IMR-90 (cell line): ENCODE measurements around the gene DEPDC5. TPM values are rescaled to one million over a fixed set of nuclear protein-coding genes. Genes with fewer than 3 reads are reported as not detected.
A peak's percentile ranks its signal among the peaks of the same experiment; 100 is the strongest.

Experiments used
- ATAC-seq: fragments of 200-7000 bp; cut with Tn5 transposase; 2 replicates; pipeline ENCODE4 v1.9.1; 2020; ENCODE audit warnings: low read depth, mild to moderate bottlenecking, moderate library complexity
- BruUV-seq: library from RNA; stranded (reverse); fragments of 400-500 nt; replicated peaks from 2 replicates; lab custom pipeline; 2021; lab: Mats Ljungman, UMichigan
- CTCF ChIA-PET: fragments of 300-600 bp; formaldehyde crosslinking; extraction: SDS; loops from one replicate; lab custom pipeline; 2021; ENCODE audit warnings: antibody characterized with exemption; lab: Yijun Ruan, JAX
- POLR2A ChIA-PET: fragments of 300-600 bp; sonication (Branson Sonifier 250); formaldehyde crosslinking; loops from one replicate; lab custom pipeline; 2022; ENCODE audit warnings: antibody characterized with exemption; ENCODE audit not compliant: unreplicated experiment; lab: Charles Lee
- DNase-seq: peaks from one replicate; pipeline ENCODE4 v3.0.0; 2013
- H2AFZ ChIP-seq: replicated peaks from 2 replicates; pipeline ENCODE3; 2013; ENCODE audit warnings: low read length, mild to moderate bottlenecking; ENCODE audit not compliant: poor library complexity
- H2AK5ac ChIP-seq: 2 replicates; pipeline ENCODE4 v1.6.1; 2013; ENCODE audit warnings: low read depth, low read length, inconsistent platforms
- H2AK9ac ChIP-seq: replicated peaks from 2 replicates; pipeline ENCODE3; 2013; ENCODE audit warnings: mild to moderate bottlenecking, low read depth, low read length, moderate library complexity; ENCODE audit not compliant: poor library complexity
- H2BK120ac ChIP-seq: 2 replicates; pipeline ENCODE4 v1.6.1; 2013; ENCODE audit warnings: low read depth, low read length, inconsistent platforms
- H2BK15ac ChIP-seq: 3 replicates; pipeline ENCODE4 v1.6.1; 2013; ENCODE audit warnings: low read depth, low read length, inconsistent platforms
- H2BK20ac ChIP-seq: 2 replicates; pipeline ENCODE4 v1.6.1; 2013; ENCODE audit warnings: low read depth, mild to moderate bottlenecking, inconsistent platforms, low read length, moderate library complexity
- H2BK5ac ChIP-seq: 2 replicates; pipeline ENCODE4 v1.6.1; 2013; ENCODE audit warnings: mild to moderate bottlenecking, low read depth, low read length, inconsistent platforms; ENCODE audit not compliant: poor library complexity, severe bottlenecking
- H3K14ac ChIP-seq: replicated peaks from 2 replicates; pipeline ENCODE4 v1.6.1; 2013; ENCODE audit warnings: low read depth, low read length, inconsistent platforms
- H3K18ac ChIP-seq: 2 replicates; pipeline ENCODE4 v1.6.1; 2013; ENCODE audit warnings: low read depth, low read length, control low read depth
- H3K23ac ChIP-seq: 2 replicates; pipeline ENCODE4 v1.6.1; 2013; ENCODE audit warnings: low read depth, low read length, inconsistent platforms
- H3K27ac ChIP-seq: 2 replicates; pipeline ENCODE4 v1.5.1; 2013; ENCODE audit warnings: mild to moderate bottlenecking, control low read depth, low read length; ENCODE audit not compliant: insufficient read depth
- H3K27me3 ChIP-seq: 2 replicates; pipeline ENCODE4 v1.6.1; 2013; ENCODE audit warnings: low read length; ENCODE audit not compliant: control insufficient read depth, insufficient read depth
- H3K36me3 ChIP-seq: 2 replicates; pipeline ENCODE4 v1.6.1; 2013; ENCODE audit warnings: low read length, mixed read lengths; ENCODE audit not compliant: control insufficient read depth, insufficient read depth
- H3K4ac ChIP-seq: 2 replicates; pipeline ENCODE4 v1.6.1; 2013; ENCODE audit warnings: low read depth, low read length, inconsistent platforms
- H3K4me1 ChIP-seq: 2 replicates; pipeline ENCODE4 v1.6.1; 2013; ENCODE audit warnings: low read length, mixed read lengths; ENCODE audit not compliant: control insufficient read depth, insufficient read depth
- H3K4me2 ChIP-seq: 2 replicates; pipeline ENCODE4 v1.6.1; 2013; ENCODE audit warnings: low read depth, mild to moderate bottlenecking, control low read depth, low read length, moderate library complexity
- H3K4me3 ChIP-seq: 2 replicates; pipeline ENCODE4 v1.5.1; 2013; ENCODE audit warnings: low read depth, mild to moderate bottlenecking, control low read depth, low read length, moderate library complexity; ENCODE audit not compliant: insufficient read depth
- H3K56ac ChIP-seq: 2 replicates; pipeline ENCODE4 v1.6.1; 2013; ENCODE audit warnings: low read length, inconsistent platforms; ENCODE audit not compliant: insufficient read depth; ENCODE audit errors: extremely low read depth
- H3K79me1 ChIP-seq, 2 experiments: 2 replicates each; pipeline ENCODE4 v1.6.1; 2013; ENCODE audit warnings: low read length in 2 of 2, inconsistent platforms in 1 of 2, low read depth in 1 of 2
- H3K9ac ChIP-seq: 2 replicates; pipeline ENCODE4 v1.6.1; 2013; ENCODE audit warnings: low read depth, low read length, control low read depth
- H3K9me1 ChIP-seq: 2 replicates; pipeline ENCODE4 v1.6.1; 2013; ENCODE audit warnings: low read length, inconsistent platforms; ENCODE audit not compliant: insufficient read depth
- H3K9me3 ChIP-seq: 2 replicates; pipeline ENCODE4 v1.6.1; 2013; ENCODE audit warnings: low read length; ENCODE audit not compliant: control insufficient read depth, insufficient read depth
- H4K20me1 ChIP-seq: 2 replicates; pipeline ENCODE4 v1.6.1; 2013; ENCODE audit warnings: low read length, inconsistent platforms; ENCODE audit not compliant: insufficient read depth
- H4K5ac ChIP-seq: 2 replicates; pipeline ENCODE4 v1.6.1; 2013; ENCODE audit warnings: mild to moderate bottlenecking, low read depth, low read length, control low read depth
- H4K8ac ChIP-seq, 2 experiments: 2 replicates each; pipeline ENCODE4 v1.6.1; 2013; ENCODE audit warnings: low read depth in 2 of 2, low read length in 2 of 2, control low read depth in 1 of 2, inconsistent platforms in 1 of 2
- H4K91ac ChIP-seq: 2 replicates; pipeline ENCODE4 v1.6.1; 2013; ENCODE audit warnings: low read depth, low read length, inconsistent platforms; ENCODE audit not compliant: insufficient read depth
- FOS ChIP-seq: fragments of 150-350 bp; IDR thresholded peaks from 2 replicates; pipeline ENCODE4 v1.6.1; 2016; ENCODE audit warnings: low read depth, low read length
- SMC3 ChIP-seq: fragments of 150-350 bp; IDR thresholded peaks from 2 replicates; pipeline ENCODE4 v1.6.1; 2016; ENCODE audit warnings: low read depth, mild to moderate bottlenecking, antibody characterized with exemption, low read length, moderate library complexity
- WGBS, 2 experiments: methylation state at CpG; one replicate each; pipeline versions ENCODE4 v1.1.5 to v1.1.7; 2013; ENCODE audit warnings: missing lambda C conversion rate in 2 of 2; ENCODE audit not compliant: insufficient read length in 1 of 2; ENCODE audit errors: extremely low coverage in 2 of 2; 5-methylcytosine and 5-hydroxymethylcytosine counted together
- dilution Hi-C: fragments of 300-500 bp; cut with HindIII; formaldehyde crosslinking; loops from one replicate; pipeline ENCODE4 v1.14.3; 2018; ENCODE audit warnings: low sequenced_read_pairs; ENCODE audit not compliant: unreplicated experiment
- in situ Hi-C: fragments of 300-500 bp; cut with MboI; formaldehyde crosslinking; loops from 3 replicates; pipeline ENCODE4 v1.14.3; 2019; ENCODE audit warnings: low sequenced_read_pairs, inconsistent platforms, mixed read lengths
- intact Hi-C: fragments of 100-400 bp; cut with micrococcal nuclease; formaldehyde crosslinking; loops from 2 replicates; pipeline ENCODE4 v1.10.0; 2022
- polyA plus RNA-seq, 3 experiments: library from polyadenylated mRNA; depleted of rRNA; stranded (reverse); fragments of >200 nt; gene quantifications; 2 replicates each; pipeline ENCODE4 v1.2.3, GENCODE V29; 2012; ENCODE audit warnings: low replicate concordance in 1 of 3
- total RNA-seq: library from RNA; depleted of rRNA; stranded (reverse); fragments of >200 nt; gene quantifications from 2 replicates; pipeline ENCODE4 v1.2.3, GENCODE V29; 2012

Gene DEPDC5
- total and polyA plus RNA-seq, 2 of the 4 experiments (the other 2 are of a cell fraction): 6.6 to 12.9 TPM

GRCh38 chr22:31861226-31861840 lies 107.5 kb downstream of the DEPDC5 start:
- in situ Hi-C loops (no loop called here), dilution Hi-C loops (no loop called here), intact Hi-C loops (no loop called here)
- H3K79me1 ChIP-seq: no peaks in the 10 kb centered on the region
- no peak overlapping the region for H2AFZ ChIP-seq
- no peak overlapping the region for H2AK9ac ChIP-seq
- H4K5ac ChIP-seq: no peak overlapping the region
- no peak overlapping the region for H3K4me2 ChIP-seq
- no peak overlapping the region for H3K14ac ChIP-seq
- no peak overlapping the region for H3K9ac ChIP-seq
- no peak overlapping the region for H3K23ac ChIP-seq
- no peak overlapping the region for H4K8ac ChIP-seq
- peaks cover 15% of the 10 kb centered on the region for H3K36me3 ChIP-seq
- 0 out of 2 replicates have a peak, but pooled peaks cover 3% of the 10 kb centered on the region for H3K9me1 ChIP-seq
- no peak overlapping the region for H3K4me3 ChIP-seq
- no peaks in the 10 kb centered on the region for H3K9me3 ChIP-seq
- TF ChIP-seq SMC3: no peak
- TF ChIP-seq FOS: peak; percentile 16; the same call in 1 of the 2 replicates
- H4K91ac ChIP-seq: no peak overlapping the region
- H3K18ac ChIP-seq: no peak overlapping the region
- no peak overlapping the region for H2BK120ac ChIP-seq
- no peak overlapping the region for H2BK15ac ChIP-seq
- 100% methylated on average over 2 of the region's 11 CpGs; no CpG with 5 or more reads in 1 of the 2 experiments for WGBS, 2 experiments
- H3K27ac ChIP-seq: no peak overlapping the region
- H2BK5ac ChIP-seq: no peak overlapping the region
- POLR2A ChIA-PET: no interaction called here
- ATAC-seq (no peak), DNase-seq (peak; percentile 40)
- no peak overlapping the region for H3K4ac ChIP-seq
- H3K4me1 ChIP-seq: peaks cover 2% of the 10 kb centered on the region; the same call in 1 of the 2 replicates
- no TSS peak for BruUV-seq
- no peak overlapping the region for H3K56ac ChIP-seq
- H3K27me3 ChIP-seq: no peaks in the 10 kb centered on the region
- no peak overlapping the region for H2BK20ac ChIP-seq
- no peak overlapping the region for H2AK5ac ChIP-seq
- H4K20me1 ChIP-seq: no peaks in the 10 kb centered on the region
- CTCF ChIA-PET: no interaction called here
